Fibroblast of the conjunctiva (primary cell): Measurements from ENCODE around the gene KCNRG.
"Not testable (repeated sequence)": the region's sequence is repeated elsewhere in the genome, so short reads cannot be mapped to it uniquely, and the experiment has no call there.

ENCODE experiments used
- DNase-seq: peaks from one replicate; pipeline ENCODE4 v3.0.0-alpha.2; 2010; ENCODE audit warnings: low read depth

The KCNRG gene

DNA sequence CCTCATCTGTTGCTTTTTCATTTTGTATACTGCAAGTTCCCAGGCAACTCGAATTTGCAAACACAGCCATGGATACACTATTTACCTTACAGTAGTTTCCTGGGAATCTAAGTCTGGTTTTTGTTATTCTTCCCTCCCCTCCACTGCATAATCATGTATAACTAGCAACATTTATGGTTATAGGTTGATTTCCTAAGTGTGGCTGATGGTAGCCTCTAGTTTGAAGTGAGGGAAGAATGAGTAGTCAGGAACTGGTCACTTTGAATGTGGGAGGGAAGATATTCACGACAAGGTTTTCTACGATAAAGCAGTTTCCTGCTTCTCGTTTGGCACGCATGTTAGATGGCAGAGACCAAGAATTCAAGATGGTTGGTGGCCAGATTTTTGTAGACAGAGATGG lies at the start of gene KCNRG:
KCNRG (plus strand) TSS at position 187 of the 400 bp plus-strand sequence; CDS start at position 237, 50 bp downstream.
- no peak for DNase-seq

DNA sequence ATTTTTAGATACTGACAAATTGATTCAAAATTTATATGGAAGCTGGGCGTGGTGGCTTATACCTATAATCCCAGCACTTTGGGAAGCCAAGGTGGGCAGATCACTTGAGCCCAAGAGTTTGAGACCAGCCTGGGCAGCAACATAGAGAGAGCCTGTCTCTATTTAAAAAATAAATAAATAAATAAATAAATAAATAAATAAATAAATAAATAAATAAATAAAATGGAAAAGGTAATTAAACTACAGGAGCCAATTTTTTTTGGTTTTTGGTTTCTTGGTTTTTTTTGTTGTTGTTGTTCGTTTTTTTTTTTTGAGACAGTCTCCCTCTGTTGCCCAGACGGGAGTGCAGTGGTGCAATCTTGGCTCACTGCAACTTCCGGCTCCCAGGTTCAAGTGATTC lies 47.8 kb upstream of the KCNRG start:
- DNase-seq = no peak

GRCh38 chr13:49972709-49973108 lies 42.5 kb upstream of the KCNRG start:
- no peak for DNase-seq

DNA sequence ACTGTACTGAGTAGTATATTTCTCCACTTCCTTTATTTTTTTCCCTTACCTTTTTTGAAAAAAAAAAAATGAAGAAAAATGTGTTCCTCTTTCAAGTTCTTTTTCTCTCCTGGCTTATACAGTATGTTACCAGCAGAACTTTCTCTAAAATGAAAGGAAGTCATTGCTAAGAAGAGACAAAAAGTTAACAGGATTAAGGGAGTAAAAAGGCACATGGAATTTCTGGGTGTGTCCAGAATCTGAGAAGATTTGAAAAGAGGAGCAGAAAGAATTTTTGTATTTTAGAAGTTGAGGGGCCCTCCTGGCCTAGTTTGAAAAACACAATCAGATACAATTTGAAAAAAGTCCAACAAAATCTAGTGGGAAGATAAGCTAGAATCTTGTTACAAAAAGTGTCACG lies 39.4 kb upstream of the KCNRG start:
- DNase-seq = no peak

DNA sequence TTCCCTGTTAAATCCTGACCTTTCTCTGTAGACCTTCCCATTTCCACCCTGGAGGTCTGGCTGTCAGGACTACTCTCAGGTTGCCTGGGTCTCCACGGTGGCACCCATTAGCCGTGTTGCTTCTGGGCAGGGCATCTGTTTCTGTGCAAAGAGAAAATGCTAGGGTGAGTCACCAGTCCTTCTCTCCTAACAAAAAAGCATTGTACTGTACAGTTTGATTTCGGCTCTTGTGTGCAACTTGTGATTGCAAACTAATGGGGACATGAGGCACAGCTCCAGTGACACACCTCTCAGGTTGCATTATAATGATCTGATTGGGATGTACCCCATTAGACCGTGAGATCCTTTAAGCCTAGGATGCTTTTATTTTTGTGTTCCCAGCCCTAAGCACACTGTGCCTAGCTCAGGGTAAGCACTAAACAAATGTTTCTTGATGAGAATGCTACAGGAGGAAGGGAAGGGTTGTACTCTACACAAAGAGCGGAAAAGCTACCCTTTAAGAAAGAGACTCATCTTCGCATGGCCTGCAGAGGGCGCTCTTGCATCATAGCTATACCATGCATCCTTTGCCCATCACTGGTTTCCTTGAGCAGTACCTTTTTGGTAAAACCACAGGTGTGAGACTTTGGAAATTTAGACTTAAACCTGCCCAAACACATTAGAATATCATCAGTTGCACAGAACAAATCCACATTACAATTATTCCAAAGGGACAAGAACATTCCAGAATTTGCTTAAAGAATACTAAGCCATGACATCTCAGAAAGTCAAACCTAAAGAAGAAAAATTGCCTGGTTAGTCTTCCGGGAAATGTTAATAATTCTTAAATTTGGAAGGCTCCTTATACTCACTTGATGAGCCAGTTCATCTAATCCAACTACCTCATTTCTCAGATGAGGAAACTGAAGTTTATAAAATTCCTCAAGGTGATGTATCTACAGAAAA lies 38.7 kb upstream of the KCNRG start:
- DNase-seq = peak; percentile 61

GRCh38 chr13:49977992-49978391 lies 37.3 kb upstream of the KCNRG start:
- DNase-seq = no peak

- no peak for DNase-seq
These were observed 35.0 kb upstream of the KCNRG start for GRCh38 chr13:49980266-49980665.

DNA sequence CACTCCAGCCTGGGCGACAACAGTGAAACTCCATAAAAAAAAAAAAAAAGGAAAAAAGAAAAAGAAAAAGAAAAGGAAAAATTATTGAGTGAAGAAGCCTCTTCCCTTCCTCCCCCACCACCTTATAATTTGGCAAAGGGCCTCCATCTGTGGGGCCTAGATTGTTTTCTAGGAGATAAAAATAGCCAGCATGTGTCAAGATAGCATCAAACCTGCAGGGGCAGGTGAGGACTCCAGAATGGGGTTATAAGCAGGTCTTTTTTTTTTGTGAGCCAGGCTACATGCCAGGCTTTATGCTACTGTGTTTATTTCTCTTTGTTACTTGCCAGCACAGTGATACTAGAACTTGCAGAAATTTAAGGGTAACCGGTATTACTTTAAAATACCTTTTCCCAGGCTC lies 30.1 kb upstream of the KCNRG start:
- DNase-seq = no peak

DNA sequence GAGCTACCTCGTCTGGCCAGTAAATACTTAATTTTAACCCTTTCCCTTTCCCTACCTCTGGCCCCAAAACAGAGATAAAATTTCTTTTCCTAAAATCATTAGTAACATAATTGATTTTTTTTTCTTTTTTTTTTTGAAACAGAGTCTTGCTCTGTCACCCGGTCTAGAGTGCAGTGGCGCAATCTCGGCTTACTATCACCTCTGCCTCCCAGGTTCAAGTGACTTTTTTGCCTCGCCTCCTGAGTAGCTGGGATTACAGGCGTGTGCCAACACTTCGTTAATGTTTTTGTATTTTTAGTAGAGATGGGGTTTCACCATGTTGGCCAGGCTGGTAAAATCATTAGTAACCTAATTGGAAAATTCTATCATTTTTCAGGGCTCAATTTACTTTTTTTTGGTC lies 28.8 kb upstream of the KCNRG start:
- no peak for DNase-seq

- not testable (repeated sequence) for DNase-seq
These were observed 24.6 kb upstream of the KCNRG start for GRCh38 chr13:49990612-49991011.

GRCh38 chr13:49993111-49993510 lies 22.1 kb upstream of the KCNRG start:
- DNase-seq = no peak

- DNase-seq = no peak
These were observed 21.6 kb upstream of the KCNRG start for GRCh38 chr13:49993666-49994065.

DNA sequence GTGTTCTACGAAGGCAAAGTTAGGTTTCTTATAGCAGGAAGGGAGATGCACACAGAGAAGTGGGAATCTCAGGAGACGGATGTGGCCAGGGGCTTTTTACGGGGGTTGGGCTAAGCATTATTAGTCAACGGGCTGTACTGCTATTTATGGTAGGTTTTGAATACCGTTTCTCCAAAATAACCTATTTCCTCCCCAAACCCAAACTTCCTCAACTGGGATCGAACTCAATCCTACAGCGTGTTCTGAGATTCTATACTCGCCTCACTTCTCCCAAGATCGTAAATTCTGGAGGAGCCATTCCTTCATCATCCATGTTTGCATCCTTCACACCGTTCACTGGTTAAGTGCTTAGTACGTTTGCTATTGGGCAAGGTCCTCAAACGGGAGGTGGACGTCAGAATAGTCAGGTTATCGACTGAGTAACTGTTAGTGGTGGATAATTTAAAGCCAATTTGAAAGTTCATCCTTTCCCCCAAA lies 19.6 kb upstream of the KCNRG start:
- DNase-seq = no peak

DNA sequence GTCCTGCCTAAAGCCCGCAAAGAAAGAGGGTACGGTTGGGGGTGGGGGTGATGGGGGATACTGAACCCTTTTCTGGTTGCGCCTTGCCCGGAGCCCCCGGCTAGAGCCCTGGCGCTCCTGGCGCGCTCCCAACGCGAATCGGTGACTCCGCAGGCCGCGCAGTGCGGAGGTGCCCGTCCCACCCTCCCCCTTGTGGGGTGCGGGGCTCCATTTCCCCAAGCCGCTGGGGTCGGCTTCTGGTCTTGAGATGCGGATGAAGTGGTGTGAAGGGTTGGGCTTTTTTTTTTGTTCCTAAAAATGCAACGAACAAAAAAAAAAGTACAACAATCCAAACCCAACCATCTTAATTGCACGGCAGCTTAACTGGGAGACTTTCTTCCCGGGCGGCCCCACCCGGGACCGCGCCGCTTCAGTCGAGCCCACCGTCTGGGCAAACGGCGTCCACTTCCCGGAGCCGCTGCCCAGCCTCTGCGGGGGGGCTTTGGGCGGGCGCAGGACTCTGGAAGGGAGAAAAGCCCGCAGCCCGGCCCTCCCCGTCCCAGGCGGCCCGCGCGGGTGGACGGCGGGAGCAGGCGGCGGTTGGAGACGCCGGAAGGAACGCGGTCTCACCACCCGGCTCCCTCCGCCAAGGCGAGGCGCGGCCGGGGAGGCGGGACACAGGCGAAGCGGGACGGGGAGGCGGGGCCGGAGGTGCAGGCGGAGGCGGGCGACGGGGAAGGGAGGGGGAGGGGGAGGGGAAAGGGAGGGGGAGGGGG lies 18.9 kb upstream of the KCNRG start:
- DNase-seq = peak; percentile 87

DNA sequence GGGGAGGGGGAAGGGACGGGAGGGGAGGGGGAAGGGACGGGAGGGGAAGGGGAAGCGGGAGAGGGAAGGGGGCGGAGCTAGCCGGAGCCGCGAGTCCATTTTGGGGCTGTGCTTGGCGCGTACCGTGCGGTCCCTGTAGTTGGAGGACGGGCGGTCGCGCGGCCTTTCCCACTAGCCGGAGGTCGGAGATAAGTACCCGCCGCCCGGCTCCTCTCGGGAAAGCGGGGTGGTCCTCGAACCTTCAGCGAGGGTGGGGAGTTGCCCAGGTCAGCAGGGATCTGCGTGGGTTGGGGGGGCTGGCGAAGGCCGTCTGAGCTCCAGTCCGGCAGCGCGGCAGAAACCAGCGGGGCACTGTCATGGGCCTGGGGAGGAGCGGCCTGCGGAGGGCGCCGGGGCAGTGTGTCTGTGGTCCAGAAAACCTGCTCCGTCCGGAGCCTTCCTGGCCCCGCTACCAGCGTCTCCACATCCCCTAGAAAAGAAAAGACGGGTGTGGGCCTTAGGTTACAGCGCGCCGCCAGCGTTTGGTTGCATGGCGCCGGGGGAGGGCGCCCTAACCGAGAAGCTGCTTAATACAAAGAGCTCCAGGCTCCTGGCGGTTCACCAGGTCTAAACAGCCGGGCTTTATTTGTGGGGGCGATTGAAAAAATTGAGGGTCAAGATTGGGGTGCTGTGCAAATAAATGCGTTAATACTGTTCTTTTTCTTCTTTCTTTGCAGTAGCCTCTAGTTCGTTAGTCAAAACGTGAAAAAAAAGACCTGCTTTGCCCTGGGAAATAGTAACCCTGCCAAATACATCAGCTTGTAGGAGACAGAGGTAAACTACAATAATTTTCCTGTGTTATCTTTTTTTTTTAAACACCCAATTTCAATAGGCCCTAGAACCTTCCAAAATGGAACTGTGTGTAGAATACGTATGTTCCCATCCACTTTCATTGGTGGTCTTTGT lies 18.0 kb upstream of the KCNRG start, which contains the start of gene TRIM13:
TRIM13 (plus strand) TSS at position 92 of the 945 bp plus-strand sequence. CDS start 14,899 bp downstream, outside the sequence.
- peak; percentile 86 for DNase-seq

- DNase-seq = no peak
These were observed 17.3 kb upstream of the KCNRG start for GRCh38 chr13:49997955-49998354.

- DNase-seq = no peak
These were observed 16.3 kb upstream of the KCNRG start for GRCh38 chr13:49998714-49999624.

- DNase-seq = no peak
These were observed 14.0 kb upstream of the KCNRG start for GRCh38 chr13:50001287-50001686.

GRCh38 chr13:50006426-50007135 lies 8.7 kb upstream of the KCNRG start:
- no peak for DNase-seq

DNA sequence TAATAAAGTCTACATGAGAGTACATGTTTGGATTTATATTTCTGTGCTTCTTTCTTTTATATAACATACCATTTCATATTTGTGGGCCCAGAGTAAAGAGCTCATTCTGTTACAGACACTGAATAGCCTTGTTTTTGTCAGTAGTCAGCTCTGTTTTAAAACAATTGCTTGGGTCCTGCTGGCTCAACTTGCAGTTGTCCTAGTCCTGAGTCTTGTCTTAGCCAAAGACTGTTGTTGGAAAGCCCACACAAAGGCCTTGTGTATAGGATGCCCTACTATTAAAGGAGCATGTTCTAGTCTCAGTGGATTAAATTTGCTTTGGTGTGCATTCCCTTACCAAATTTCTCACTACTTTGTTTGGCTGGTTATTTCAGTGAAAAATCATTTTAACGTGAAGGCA lies 3.8 kb upstream of the KCNRG start:
- DNase-seq = no peak
